Activated CD8-positive, alpha-beta memory T cell treated with anti-CD3 and anti-CD28 coated beads, Interleukin-2, amount 50 U/mL, for 24 hours (primary cell): ENCODE data around the gene PRDM16.

ENCODE experiments used
- DNase-seq: peaks from one replicate; pipeline ENCODE4 v3.0.0-alpha.2; 2020; ENCODE audit errors: extremely low read depth

PRDM16 gene

GRCh38 chr1:3450202-3450863 lies 381.3 kb downstream of the PRDM16 start:
- DNase-seq: no peak

GRCh38 chr1:3450983-3451382 lies 382.0 kb downstream of the PRDM16 start:
- no peak for DNase-seq

- no peak for DNase-seq
Measured at GRCh38 chr1:3451994-3452865, 383.2 kb downstream of the PRDM16 start.

GRCh38 chr1:3452866-3453175 lies 383.8 kb downstream of the PRDM16 start:
- no peak for DNase-seq

- DNase-seq: peak; percentile 35
Measured at GRCh38 chr1:3453203-3453761, 384.3 kb downstream of the PRDM16 start.

- no peak for DNase-seq
Measured at GRCh38 chr1:3453891-3454810, 385.1 kb downstream of the PRDM16 start, which contains the start of gene ARHGEF16. Gene ARHGEF16, plus strand, starts transcription at chr1:3454665. Its CDS starts 8,420 bp downstream, at chr1:3463085.

- no peak for DNase-seq
Measured at GRCh38 chr1:3454811-3455618, 386.0 kb downstream of the PRDM16 start.

- DNase-seq: no peak
Measured at GRCh38 chr1:3455670-3456448, 386.9 kb downstream of the PRDM16 start.

- DNase-seq: no peak
Measured at GRCh38 chr1:3456449-3456963, 387.5 kb downstream of the PRDM16 start.

- no peak for DNase-seq
Measured at GRCh38 chr1:3456964-3457909, 388.2 kb downstream of the PRDM16 start.

GRCh38 chr1:3457910-3458883 lies 389.2 kb downstream of the PRDM16 start:
- DNase-seq: no peak

- no peak for DNase-seq
Measured at GRCh38 chr1:3459051-3459908, 390.3 kb downstream of the PRDM16 start.

- no peak for DNase-seq
Measured at GRCh38 chr1:3459940-3460671, 391.1 kb downstream of the PRDM16 start.

- DNase-seq: no peak
Measured at GRCh38 chr1:3460672-3461131, 391.7 kb downstream of the PRDM16 start.

GRCh38 chr1:3461238-3461933 lies 392.4 kb downstream of the PRDM16 start:
- DNase-seq: no peak
